AG08395 (cell line): ENCODE measurements around the gene TCF12.

Experiments
- DNase-seq: peaks from one replicate; pipeline ENCODE4 v3.0.0; 2012; ENCODE audit warnings: mixed read lengths, low spot score

The TCF12 gene

GRCh38 chr15:57297630-57298029 is 379.2 kb downstream of the TCF12 start:
- DNase-seq = no peak

DNA sequence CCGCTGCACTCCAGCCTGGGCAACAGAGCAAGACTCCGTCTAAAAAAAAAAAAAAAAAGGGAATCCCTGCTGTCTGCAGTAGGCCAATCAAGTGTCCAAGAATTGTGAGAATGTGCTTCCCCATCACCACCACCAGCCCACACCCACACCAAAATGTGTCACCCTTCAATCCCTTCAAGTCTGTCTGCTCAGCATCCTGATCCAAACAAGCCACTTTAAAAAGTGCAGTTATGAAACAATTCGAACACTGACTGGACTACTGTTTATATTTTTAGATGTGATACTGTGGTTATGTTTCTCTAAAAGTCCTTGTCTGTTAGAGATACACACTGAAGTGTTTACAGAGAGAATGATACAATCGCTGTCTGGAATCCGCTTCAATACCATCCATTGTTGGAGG is 379.8 kb downstream of the TCF12 start:
- peak; percentile 48 for DNase-seq

DNA sequence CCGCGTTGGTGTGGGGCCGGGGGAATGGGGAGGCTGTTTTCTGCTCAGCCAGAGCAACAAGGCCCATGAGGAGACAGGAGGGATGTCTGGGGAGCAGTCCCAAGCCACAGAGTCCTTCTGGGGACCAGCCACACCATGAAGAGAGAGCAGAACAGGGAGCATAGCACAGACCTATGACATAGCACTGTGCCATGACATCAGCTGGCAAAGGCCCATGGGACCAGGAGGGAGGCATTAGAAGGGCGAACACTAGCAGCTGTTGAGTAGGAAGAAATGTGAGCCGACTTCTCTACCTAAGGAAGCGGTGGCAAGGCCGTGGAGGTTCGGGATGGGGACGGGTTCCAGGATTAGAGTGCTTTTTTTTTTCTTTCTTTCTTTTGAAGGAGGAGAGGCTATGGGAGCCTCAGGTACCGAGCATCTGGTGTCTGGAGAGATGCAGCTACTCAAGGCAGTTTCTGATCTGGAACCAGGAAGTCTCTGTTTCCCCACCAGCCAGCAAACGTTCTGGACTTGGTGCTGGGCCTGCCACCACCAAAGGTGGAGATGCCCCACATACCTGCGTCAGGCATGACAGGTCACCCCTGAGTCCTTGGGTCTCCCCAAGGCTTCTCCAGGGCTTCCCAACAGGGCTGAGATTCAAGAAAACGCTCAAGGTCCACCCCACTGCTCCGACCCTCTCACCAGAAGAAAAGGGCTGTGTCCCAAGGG is 380.6 kb downstream of the TCF12 start:
- DNase-seq = peak; percentile 21

DNA sequence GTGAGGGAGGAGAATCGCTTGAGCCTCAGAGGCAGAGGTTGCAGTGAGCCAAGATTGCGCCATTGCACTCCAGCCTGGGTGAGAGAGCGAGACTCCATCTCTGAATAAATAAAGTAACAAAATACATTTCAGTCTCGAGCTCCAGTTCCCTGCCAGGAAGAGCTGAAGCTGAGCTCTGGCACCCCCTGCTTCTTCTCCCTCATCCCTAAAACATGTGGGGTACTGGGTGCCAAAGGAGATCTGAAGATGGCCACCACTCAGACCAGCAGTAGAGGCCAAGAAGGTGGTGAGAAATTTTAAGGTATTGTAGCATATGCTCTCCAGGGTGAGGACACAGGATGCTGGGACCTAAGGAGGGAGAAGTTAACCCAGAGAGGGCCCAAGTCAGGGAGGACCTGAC is 382.9 kb downstream of the TCF12 start:
- no peak for DNase-seq

DNA sequence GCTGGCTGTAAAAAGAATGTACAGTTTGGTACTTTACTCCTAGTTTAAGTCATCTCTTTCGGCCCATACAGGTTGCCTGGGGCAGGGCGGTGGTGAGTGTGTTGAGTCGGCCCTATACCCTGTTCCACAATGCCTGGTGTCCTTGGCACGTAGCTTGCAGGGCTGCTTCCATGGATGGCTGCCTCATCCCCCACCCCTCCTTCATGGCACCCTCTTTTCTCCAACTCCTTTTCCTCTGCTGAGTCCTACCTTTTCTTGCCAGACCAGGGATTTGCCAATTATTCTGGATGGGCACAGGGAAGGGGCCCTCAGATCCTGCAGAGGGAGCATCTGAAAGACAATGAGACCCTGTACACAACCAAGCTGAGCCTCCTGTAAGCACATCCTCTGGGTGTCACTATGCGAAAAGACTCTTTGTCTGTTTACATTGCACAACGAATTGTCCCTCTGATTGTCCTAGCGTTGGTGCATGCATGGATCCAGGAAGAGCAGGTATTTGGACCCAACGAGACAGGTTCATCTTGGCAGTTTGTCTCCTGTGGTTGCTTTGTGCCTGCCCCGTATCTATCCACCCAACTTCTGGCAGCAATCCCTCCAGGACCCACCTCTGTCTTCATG is 384.3 kb downstream of the TCF12 start:
- DNase-seq = no peak

GRCh38 chr15:57305009-57305408 is 386.6 kb downstream of the TCF12 start:
- DNase-seq = no peak

- peak; percentile 92 for DNase-seq
Observed at GRCh38 chr15:57306161-57306943, 387.9 kb downstream of the TCF12 start.

DNA sequence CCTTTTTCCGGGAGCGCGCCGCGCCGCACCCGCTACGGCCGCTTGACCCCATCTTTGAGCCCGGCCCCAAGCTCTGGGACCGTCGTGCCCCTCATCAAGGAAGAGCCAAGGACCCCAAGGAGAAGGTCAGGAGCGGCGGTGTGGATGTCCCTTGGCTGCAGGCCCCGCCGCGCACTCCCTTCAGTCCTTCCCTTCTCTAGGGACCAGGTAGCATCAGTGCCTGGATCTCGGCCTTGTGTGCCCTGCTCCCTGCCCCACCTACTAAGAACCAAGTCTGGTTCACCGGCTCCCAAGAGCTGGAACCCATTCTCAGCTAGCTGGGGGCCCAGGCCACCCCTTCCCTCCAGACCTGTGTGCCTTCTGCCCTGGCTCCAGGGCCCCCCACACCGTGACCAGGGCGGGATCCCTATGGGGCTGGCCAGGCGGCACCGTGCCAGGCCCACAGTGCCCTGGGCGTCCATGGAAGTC is 388.5 kb downstream of the TCF12 start:
- peak; percentile 7 for DNase-seq

- DNase-seq = no peak
Observed at GRCh38 chr15:57307527-57308169, 389.2 kb downstream of the TCF12 start.

DNA sequence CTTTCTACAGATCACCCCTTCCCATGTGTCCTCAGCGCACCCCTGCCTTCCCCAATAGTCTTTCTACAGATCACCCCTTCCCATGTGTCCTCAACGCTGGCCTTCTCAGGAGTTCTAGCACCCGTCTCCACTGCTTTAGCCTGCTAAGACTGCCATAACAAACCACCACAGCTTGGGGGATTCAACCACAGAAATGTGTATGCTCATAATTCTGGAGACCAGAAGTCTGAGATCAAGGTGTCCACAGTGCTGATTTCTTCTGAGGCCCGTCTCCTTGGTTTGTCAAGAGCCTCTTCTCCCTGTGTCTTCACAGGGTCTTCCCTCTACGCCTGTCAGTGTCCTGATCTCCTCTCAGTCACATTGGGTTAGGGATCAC is 389.7 kb downstream of the TCF12 start:
- no peak for DNase-seq

DNA sequence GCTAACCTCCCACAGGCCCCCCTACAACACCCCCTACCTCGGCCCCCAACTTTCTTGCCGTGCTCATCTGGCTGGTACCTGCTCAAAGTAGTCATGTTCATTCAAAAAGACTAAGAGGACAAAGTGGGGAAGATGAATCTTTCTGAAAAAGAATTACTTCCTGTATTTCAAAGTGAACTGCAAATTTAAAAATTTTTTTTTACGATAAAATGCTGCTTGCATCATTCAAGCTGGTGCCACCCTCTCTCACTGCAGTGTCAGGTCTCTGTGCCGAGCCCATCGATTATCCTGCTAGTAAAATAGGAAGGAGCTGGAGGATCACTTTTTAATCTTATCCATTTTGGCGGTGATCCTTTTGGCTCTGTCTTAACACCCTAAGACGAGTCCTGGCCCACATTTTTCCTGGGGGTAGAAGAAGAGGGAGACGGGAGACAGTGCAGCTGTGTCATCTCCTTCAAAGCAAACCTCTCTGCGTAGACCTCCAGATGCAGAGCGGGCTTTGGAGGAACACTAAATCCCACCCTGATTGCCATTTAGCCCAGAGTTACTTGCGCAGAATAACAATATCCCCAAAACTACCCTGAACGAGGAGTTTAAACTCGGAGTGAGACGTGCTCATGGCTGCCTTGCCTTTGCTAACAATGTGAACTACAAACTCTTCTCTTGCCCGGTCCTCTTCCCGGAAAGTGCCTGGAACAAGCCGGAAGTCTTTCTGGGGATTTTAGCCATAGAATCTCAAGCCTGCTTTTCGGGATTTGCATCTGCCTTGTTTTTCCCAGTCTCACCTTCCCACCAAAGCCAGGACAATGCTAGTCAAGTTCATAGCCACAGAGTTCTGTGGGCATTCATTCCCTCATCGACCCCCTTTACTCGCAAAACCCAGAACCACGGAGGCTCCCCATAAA is 391.7 kb downstream of the TCF12 start:
- no peak for DNase-seq

- DNase-seq = no peak
Observed at GRCh38 chr15:57310876-57311275, 392.4 kb downstream of the TCF12 start.

DNA sequence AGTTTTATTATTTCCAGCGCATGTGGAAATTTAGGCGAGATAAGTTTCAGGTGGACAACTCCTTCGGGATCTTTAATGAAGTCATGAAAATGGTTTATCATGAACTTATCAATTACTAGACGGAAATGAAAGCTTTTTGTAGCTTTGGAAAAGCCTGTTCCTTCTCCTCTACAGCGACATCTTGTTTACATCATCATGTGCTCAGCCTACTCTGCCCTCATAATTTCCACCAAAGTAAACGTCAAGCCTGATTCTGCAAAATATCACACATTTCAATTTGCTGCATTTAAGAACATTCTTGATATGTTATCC is 393.5 kb downstream of the TCF12 start:
- DNase-seq = no peak

DNA sequence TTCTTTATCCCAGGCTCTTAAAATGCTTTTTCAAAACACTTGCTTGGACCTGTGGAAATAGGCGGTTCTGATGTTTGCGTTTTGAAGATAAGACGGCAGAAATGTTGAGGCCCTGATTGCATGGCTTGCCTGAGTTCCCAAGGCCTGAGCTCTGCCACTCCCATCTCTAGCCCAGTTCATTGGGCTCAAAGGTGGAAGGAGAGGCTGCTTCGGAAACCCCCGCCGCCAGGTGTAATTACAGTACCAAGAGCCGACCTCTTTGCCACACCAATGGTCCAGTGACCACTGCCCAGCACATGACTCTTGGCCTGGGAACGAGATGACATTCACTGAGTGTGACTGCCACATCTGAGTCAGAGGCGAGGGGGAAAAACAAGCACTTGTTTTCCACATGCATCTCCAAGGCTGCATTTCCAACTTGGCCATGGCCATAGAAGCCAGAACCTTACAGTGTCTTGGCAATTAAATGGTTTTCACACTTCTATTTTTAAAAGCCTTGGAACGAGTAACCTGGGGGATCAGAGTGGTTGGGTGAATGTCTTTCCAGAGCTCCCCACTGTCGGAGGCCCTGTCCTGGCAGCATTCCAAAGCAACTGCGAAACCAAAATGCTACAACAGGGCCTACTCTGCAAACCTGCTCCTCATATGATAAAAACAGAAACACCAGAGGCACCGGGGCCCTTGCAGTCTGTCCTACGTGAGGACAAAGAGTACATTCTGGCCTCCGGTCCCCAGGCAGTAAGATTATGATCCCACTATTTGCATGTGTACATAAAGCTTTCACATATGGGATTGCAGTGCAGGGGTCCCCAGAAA is 394.1 kb downstream of the TCF12 start:
- no peak for DNase-seq

DNA sequence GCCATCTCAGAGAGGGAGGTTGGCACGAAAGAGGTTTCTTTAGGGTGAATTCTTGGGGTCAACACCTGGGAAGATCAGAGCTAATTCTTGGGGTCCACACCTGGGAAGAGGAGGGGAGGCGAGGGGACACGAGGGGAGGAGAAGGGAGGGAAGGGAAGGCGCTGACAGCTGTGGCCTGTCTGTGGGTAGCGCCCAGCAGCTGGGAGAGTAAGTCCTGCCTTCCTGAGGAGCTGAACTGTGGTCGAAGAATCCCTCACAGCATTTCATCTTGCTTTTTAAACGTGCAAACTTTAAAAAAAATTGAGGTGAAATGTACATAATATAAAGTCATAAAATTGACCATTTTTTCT is 394.7 kb downstream of the TCF12 start:
- no peak for DNase-seq

- DNase-seq = no peak
Observed at GRCh38 chr15:57314221-57314620, 395.8 kb downstream of the TCF12 start.

DNA sequence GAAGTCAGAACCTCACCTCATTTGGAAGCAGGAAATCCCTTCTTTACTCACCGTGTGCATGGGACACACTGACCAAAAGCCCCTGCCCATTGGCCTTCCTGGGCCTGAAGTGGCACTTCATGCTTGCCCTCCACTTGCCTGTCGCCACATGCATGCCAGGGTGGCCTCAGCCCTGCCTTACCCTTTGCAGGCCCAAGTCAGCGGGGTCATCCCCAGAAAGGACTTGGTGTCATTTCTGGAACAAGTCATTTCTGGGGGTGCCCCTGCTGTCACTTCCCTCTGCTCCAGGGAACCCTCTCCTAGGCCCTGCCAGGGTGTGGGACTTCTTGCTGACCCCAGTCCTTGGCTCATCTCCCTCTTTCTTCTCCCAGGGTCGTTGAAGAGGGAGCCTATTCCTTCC is 398.0 kb downstream of the TCF12 start:
- DNase-seq = no peak

DNA sequence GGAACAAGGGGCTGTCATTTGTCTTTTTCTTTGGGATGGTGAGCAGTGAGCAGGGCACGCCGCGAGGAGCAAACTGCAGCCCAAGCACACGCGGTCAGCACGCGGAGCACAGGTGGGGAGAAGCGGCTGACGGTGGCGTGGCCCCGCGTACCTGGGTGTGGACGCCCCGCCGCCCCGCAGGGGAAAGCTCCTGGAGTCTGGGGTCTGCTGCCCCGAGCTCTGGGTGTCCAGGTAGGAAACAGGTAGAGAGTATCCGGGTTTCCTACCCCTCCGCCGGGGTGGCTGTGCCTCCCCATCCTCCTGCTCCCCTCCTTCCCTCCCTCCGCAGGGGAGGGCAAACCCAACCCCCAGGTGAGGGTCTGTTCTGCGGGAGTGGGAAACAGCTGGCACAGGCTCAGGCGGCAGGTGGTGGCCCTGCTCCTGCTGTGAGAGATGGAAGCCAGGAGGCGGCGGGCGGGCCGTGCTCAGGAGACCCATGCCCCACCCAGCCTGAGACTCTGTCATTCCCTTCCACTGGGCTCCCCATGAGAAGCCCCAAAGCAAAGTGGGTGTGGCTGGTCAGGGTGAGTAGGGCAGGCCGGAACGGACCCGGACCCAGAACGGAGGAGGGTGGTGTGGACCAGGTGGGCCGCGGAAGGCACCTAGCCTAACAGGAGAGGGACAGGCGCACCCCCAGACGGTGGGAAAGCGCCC is 400.9 kb downstream of the TCF12 start:
- no peak for DNase-seq

- no peak for DNase-seq
Observed at GRCh38 chr15:57319919-57320560, 401.6 kb downstream of the TCF12 start.
